ENCODE data around the gene CPNE8.
A peak's percentile ranks its signal among the peaks of the same experiment; 100 is the strongest.

The CPNE8 gene

DNA sequence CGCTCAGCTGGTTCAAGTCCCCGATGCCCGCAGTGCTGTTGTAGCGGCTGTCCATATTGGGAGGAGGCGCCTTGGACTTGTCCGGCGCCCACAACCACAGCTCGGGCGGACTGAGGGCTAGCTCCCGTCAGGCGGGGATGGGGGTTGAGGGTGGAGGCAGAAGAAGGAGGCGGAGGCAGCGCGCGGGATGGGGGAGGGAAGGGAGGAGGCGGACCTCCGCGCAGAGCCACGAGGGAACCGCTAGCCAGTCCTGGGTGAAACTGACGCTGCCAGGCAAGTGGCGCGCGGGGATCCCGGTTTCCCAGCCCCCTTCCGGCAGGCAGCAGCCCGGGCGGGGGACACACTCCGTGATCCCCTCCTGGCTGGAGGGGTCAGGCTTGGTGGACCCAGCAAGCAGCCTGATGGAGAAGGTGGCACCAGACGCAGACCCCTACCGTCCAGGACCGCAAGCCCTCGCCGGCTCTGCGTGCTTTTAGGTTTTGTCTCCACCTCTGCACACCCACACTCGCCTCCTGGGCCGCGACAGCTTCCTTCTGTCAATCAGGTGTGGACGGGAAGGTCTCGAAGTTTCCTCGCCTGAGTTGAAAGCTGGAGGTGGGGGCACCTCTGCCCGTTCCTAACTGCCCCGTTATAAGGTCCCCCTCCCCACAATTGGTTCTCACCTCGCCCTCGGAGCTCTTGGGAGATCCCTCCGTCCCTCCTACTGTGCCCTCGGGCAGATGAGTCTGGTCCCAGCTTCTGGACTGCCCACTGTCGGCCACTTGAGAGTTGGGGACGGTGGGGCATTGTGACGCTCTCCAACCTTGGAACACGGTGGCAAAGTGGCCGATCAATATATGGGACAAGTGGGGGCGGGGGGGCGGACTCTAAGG, at the start of gene CPNE8:
Gene CPNE8, minus strand, starts transcription at position 112 of the 872 bp plus-strand sequence. Its CDS starts 57 bp downstream, at position 55.
- peak; percentile 87 for DNase-seq

DNA sequence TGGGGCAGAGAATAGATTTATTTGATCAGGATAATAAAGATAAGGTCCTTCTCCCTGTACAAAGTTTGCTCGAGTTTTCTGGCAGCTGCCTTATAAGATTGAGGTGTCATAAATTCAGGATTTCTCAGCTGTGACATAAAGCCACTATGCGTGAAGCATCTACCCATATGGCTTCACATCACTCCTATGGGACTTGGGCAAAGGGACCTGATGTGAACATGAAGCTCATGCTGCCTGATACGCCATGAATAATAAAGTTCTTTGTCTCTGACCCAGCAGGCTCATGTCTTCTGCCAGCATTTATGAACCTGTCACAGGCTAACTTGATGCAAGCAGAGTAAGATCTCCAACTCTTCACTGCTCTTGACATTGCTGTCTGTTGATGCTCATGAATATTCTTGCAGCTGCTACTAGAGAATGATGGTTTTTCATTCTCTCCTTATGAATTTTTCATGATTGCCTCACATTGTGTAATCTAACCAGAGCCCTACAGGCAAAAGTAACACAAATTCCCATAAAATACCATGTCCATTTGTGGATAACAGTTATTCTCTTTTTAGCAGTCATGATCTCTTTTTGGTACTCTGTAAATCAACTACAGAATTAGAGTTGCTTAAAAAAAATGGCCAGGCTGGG, 49.0 kb upstream of the CPNE8 start:
- DNase-seq, result peak; percentile 38

DNA sequence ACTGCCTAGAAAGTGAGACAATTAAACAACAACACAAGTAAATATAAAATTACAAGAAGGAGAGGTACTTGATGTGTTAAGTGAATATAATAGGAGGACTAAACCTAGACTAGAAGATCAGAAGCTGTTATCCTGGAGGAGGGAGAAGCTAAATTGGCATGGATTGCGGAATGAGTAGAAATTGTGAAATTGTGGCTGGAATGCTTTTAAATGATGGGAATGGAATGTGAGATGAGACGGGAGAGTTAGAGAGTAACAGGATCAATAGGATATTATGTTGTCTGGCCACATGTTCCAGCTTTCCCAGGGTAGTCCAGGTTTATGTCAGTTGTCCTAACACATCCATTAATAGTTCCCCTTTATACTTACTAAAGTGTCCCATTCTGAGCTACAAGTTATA, 44.0 kb upstream of the CPNE8 start:
- no peak for DNase-seq

DNA sequence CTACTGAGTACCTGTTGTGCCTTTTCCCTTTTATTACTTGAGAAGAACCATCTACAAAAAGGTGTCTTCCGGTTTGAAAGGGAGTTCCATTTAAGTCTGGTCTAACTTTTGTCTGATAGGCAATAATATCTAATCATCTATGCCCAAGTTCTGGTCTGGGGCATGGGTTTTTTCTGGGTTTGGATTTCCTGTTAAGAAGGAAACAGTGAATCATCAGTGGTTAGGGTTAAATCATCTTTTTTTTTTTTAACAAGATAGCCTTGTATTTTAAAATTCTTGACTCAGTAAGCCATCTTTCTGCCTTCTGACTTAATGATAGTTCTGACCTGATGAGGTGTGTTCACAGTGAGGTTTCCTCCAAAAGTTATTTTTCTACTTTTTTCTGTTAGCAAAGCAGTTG, 29.3 kb upstream of the CPNE8 start:
- no peak for DNase-seq

DNA sequence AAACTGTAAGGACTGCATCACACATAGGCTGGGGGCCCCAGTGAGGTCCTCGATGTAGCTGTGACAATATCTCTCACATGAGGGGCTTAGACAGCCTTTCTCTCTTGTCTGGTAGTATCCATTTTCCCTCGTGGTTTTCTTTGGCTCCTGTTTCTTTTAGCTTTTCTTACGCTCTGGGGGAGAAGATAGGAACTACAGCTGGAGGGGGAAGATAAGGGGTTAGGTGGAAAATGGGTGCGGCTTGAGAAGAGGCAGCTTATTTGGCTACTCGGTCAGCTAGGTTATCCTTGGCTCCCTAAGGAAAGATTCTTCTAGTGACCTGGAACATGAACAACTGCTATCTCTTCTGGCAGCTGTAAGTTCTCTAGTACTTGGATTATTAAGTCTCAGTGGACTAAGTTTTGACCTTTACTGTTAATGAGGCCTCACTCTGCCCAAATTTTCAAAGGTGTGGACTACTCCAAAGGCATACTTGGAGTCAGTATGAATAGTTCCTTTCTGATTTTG, 28.7 kb upstream of the CPNE8 start:
- no peak for DNase-seq

DNA sequence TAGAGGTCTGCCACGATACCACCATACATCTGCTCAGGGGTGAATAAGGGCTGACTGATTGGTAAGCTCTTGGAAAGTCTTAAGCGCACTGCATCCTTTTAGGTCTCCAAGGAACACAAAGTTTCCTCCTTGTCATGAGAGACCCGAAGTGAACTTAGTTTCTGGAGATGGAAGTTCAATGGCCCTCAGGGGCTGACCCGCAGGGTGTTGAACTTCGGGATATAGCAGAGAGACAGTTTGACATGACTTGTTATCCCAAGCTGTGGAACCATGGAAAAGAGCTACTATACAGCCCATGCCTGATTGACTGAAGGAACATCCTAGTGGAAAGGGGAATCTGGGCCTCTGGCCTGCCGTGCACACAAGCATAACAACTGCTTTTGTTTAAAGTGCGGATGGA, 26.9 kb upstream of the CPNE8 start:
- no peak for DNase-seq

DNA sequence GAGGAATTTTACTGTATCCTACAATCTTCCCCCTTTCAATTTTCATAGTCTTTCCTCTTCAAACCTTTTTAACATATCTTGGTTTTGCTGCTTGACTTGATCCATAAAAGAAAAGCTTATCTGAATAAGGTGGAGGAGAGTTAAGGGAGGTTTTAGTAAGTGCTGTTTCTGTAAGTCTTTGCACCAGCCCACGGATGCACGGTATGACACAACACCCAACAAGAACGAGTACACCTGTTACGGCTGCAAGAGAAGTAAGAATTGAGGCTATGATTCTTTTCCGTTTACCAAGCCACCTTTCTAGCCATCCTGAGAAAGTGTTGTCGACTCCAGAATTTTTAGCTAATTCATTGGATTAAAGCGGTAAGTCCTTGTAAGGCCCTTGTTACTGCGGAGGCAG, 26.1 kb upstream of the CPNE8 start:
- DNase-seq, result no peak

DNA sequence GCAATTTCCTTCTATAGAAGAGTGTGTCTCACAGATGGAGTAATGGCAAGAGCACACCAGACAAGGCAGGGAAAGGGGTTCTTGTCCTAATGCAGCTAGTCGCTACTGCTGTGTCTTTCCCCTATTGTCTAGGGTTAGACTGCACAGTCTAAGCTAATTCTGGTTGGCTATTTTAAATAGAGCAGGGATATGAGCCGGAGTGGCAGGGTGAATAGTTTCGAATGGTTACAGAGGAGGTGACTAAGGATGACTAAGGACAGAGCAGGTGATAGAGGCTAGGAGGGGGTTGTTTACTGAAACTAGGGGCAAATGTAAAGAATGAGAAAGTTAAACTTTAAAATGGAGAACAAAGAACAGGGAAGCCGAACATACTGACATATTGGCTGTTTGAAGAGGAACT, 25.6 kb upstream of the CPNE8 start:
- DNase-seq, result no peak

DNA sequence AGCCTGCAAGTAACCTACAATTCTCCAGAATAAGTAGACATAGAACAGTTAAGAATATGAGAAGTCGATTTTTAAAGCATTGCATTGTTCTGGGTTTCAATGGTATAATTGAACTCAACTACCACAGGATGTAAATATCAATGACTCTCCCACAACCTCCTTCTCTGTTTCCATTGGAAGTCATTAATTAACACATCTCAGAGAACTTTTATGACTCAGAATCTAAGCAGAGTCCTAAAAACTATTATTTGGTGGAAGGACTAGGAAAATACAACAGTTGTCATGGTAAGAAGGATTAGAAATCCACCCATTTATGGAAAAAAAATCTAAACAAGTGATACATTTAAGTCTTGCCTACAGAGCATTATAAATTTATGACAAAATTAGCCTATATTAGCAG, 21.1 kb upstream of the CPNE8 start:
- DNase-seq, result no peak

DNA sequence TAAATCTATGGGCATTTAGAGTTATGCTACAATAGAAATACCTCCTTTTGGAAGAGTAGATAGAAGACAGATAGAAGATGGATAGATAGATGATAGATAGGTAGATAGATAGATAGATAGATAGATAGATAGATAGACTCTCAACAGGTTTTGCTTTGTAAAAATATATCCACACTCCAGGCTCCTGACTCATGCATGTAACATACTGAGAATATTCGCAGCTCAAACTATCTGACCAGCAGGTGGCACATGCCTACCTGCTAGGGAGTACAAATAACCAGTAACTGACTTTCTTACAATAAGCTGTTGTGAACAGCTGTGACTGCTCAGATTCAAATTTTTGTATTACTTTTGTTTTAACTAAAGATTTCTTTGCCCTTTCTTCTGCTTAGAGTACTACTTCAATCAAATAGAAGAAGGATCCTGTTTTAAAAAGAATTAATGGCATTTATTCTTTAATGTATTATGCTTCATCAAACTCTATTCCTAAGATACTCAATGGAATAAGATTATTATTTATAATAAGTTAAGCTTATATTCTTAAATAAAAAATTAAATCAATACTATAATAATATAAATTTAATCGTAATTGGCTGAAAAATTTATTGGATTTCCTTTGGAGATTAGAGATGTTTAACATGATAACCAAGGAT, 15.8 kb upstream of the CPNE8 start:
- DNase-seq, result peak; percentile 43

DNA sequence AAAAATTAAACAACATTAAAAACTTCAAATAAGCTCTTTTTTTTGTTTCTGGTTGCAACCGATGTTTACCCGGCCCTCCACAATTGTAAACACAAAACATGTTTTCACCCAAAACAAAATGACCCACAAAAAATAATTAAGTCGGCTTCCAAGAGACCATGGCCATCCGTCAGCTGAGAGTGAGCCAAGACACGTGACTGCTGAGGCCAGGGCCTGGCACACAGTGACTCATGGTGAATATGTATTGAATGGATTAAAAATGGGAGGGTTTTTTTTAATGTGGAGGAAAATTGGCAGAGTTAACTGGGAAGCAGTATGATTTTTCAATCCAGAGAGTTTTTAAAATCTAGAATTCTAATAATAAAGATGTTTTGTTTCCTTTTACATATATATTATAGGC, 13.8 kb upstream of the CPNE8 start:
- no peak for DNase-seq

DNA sequence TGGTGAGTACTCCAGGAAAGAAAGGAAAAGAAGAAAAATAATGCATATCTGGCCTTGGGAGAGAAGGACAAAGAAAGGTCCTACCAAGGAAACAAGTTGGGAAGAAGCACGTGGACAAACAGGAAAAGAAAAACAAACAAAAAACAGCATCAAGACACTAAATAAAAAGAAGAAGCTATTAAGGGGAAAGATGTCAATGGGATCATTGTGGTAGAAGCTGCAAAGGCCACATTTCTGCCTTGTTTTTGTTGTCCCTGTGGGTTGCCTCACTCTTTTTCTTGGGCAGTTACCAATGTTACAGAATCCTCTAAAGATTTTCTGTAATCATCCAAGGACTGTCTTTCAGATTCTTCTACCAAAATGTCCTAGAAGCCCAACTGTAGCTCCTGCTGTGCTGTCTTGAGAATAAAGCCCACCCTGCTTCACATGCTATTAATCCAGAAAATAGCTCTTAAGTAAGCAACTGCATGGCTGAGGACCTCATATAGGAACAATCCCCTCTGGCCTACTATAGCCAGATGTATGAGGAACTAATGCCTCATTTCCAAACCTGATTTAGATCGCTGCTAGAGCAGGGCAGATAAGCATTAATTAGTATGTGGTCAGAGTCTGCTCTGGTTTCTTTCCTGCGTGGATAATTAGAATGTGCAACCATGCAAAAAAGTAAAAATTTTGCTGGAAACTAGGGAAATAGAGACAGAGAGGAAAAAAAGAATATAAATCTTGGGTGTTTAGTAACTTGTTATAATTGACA, 10.2 kb upstream of the CPNE8 start:
- DNase-seq, result peak; percentile 15

DNA sequence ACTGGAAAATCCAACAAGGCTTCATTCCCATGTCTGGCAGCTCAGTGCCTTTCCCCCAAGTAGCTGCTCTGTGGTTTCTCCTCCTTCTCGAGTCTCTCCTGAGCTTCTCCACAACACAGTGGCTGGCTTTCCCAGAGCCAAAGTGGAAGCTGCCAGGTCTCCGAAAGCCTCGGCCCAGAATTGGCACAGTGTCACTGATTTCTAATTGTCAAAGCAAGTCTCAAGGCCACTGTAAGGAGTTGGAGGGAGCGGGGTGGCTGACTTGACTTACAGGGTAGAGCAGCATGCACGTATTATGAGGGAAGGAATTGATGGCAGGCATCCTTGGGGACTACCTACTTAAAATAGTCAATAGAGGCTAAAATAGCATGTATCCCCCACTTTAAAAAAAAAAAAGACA, 6.7 kb upstream of the CPNE8 start:
- no peak for DNase-seq

DNA sequence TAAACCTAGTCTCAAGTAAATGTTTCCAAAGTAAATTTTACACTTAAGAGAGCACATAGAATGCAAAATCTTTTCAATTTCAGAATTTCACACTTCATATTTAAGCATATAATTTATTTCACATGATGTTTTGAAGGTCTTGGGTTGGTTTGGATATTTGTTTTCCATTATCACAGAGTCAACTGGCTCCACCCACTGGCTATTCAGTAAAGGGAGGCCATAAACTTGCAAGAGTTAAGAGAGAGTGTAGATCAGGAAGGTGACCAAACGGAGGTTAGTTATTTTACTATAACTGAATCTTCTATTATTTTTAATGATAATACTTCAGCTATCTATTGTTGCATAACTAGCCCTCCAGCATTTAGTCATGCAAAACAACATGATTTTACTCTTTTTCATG, 6.2 kb upstream of the CPNE8 start:
- no peak for DNase-seq

DNA sequence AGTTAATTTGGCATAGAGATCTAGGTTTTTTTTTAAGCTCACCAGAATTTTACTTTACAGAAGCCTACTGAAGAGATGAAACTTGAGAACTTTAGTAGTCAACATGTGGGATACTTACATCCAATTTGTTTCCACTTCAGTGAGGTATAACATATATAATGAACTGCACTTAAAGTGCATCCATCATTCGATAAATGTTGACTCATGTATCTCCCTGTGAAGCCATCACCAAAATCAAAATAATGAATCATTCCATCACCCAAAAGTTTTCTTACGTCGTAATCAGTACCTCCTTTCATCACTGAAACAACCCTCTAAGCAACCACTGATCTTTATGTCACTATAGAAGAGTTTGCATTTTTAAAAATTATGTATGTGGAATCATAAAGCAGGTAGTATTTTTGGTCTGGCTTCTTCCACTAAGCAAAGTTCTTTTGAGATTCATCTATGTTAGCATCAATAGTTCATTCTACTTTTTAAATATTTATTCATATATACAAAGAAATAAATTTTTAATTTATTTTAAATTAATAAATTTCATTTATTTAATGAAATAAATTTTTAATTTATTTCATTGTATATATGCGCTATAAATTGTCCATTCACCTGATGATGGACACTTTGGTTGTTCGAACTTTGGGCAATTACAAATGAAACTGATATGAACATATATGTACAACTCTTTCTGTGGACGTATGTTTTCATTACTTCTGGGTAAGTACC, 2.0 kb upstream of the CPNE8 start:
- DNase-seq, result no peak

DNA sequence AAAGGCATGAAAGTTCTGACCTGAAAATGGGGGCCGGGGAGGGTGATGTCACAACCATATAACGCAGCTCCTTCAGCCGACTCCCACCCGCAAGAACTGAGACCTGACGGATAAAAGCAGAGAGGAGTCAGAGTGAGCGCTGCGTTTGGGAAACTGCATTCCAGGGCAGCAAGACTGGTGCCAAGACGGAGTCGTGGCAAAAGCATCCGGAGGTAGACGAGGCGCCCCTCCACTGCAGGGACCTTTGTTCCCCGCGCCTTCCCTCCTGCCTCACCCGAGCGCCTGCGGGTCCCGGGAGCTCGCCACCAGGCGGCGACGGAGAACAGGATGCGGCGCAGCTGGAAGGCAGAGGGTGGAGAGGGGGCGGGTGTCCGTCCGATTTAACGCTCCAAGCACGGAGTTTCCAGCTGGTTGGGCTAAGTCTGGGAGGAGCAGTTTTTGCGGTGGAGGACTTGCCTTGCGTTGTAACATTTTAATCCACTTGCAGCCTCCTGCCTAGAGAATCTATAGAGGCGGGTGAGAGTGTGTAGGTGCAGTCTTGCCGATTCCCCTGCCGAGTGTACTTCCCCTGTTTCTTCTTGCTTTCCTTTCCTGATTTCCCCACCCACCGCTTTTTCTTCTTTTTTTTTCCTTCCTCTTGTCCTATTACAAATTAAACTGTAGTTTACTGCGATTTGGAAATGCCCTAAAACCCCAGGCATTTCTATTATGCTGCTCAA, 1.2 kb upstream of the CPNE8 start:
- DNase-seq, result peak; percentile 97

DNA sequence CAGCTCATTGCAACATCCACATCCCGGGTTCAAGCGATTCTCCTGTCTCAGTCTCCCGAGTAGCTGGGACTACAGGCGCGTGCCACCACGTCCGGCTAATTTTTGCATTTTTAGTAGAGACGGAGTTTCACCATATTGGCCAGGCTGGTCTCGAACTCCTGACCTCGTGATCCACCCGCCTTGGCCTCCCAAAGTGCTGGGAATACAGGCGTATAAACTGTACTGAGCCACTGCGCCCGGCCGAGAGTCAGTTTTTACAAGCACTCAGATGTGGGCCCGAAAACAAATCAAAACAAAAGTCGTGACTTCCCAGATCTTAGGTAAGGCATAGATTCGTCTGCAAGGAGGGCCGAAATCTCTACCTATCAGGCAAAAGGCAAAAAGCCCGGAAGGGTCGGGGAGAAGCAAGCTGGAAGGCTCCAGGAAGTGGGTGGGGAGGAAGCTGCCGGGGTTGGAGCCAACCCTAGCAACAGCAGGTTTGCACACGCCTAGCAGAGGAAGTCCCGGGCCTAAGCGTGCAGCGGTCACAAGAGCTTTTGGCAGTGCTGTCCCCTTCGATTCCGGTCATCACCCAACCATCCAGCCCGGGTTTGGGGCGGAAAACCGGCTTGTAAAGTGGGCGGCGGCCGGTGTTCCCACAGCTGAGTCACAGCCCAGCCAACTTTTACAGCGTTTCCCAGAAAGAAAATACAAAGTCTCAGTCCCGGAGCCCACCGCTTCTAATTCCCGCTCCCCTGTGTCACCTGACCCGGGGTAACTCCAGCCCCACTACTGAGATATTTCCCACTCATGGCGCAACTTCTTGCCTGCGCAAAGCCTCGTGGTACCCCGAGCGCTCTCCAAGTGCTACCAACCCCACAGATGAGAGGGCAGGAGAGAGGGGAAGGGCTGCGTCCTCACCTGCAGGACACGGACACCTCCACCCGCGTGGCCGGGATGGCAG, 583 bp downstream of the CPNE8 start:
- DNase-seq, result no peak

DNA sequence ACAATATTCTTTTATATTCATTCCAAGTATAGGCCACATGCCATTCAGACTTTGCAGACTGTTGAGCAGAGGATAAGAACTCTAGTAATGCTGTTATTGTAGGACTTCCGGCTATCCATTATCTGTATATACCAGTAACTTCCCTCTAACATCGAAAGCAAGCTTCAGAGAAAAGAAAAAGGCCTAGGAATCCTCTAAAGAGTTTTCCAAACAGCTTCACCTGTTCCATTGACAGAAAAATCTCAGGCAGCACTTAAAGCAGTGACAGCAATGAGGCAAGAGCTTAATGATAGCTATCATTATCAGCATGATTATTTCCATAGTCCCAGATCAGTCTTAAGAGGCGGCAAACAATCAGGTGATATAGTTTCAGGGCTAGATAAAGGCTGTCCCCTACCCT, 1.8 kb downstream of the CPNE8 start:
- no peak for DNase-seq

DNA sequence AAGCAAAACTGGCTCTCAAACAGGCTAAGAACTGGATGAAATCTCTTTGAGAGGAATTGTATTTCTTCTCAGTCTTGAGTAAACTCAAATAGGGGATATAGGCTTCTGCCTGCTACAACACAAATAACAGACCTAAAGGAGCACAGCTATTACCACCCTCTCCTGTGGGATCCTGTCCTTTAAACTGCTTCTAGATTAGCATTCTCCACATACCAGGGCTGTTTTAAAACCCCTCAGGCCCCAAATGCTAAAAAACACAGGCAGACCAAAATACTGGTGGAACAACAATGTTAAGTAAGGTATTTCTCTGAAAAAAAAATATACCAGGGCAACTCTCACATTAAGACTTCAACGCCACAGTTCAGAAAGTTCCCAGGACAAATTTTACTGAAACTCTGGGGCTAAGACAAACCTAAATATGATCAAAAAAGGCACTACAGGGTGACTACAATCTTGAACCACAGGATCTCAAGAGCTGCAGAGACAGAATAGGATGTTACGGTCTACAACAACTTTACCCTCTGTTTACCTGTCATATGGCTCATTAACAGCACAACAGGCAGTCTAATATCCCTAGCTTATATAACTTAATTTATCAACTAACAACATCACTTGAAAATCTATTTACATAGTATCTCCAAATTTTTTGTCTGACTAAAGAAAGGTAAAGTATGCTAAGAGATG, 7.2 kb downstream of the CPNE8 start:
- DNase-seq, result no peak

DNA sequence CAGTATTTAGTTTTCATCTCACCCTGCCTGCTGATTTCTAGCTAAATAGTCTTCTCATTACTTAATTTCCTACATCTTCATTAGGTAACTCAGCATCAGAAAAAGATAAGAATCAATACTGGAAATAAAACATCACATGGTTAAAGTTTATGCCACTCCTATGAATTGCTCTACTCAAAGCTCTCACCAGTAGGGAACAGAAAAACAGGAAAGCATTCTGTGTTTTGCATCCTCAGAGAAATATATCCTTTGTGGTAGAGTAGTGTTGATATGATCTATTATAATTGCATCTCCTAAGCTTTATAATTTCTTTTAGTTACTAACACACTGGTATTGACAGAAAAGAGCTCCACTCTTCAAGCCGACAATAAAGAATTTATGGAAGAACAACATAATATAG, 9.9 kb downstream of the CPNE8 start:
- no peak for DNase-seq

Data from eye (tissue), 1 donor.